ENCODE measurements around the gene TDP1. TPM values are rescaled to one million over a fixed set of nuclear protein-coding genes. Genes with fewer than 3 reads are reported as not detected.

Gene TDP1
- total RNA-seq, 1 experiment from 2014 or later: 42.9 TPM

DNA sequence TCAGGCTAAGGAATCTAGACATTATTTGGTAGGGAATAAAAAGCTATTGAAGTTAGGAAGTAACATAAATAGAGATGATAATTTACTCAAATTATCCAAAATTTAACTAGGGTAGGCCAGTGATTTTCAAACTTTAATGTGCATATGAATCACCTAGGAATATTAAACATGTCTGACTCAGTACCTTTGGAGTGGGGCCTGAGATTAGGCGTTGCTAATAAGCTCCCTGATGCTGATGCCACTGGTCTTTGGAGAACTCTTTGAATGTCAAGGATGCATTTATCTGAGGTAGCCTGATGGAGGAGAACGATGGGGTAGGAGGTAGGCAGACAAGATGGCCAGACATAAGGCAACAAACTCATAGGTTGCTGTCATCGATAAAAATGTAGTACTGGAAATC lies 34.4 kb upstream of the TDP1 start:
- H3F3A ChIP-seq (ENCODE audit: low read length, unreplicated experiment): no peaks in the 10 kb centered on the region
- TF ChIP-seq, protein P1, sequence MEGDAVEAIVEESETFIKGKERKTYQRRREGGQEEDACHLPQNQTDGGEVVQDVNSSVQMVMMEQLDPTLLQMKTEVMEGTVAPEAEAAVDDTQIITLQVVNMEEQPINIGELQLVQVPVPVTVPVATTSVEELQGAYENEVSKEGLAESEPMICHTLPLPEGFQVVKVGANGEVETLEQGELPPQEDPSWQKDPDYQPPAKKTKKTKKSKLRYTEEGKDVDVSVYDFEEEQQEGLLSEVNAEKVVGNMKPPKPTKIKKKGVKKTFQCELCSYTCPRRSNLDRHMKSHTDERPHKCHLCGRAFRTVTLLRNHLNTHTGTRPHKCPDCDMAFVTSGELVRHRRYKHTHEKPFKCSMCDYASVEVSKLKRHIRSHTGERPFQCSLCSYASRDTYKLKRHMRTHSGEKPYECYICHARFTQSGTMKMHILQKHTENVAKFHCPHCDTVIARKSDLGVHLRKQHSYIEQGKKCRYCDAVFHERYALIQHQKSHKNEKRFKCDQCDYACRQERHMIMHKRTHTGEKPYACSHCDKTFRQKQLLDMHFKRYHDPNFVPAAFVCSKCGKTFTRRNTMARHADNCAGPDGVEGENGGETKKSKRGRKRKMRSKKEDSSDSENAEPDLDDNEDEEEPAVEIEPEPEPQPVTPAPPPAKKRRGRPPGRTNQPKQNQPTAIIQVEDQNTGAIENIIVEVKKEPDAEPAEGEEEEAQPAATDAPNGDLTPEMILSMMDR (conservative IDR thresholded peaks at IDR 0.05; ENCODE audit: low read depth, low read length): no peak
- TF ChIP-seq EZH2phosphoT487 (IDR thresholded peaks at IDR 0.05; ENCODE audit: borderline replicate concordance, low read length) (no peak), EZH2 (IDR thresholded peaks at IDR 0.05; ENCODE audit: low read length, unreplicated experiment) (no peak)
- no peaks in the 10 kb centered on the region for H3K9me2 ChIP-seq (replicated peaks; ENCODE audit: low read length)
- ATAC-seq: peak; percentile 28; the same call in 1 of the 2 replicates
- H3K4me1 ChIP-seq (ENCODE audit: insufficient read depth, low read length): peaks cover 33% of the 10 kb centered on the region
- peak; percentile 31 for DNase-seq
- POLR2A ChIA-PET (ENCODE audit: unreplicated experiment): no interaction called here
- CTCF ChIA-PET: no interaction called here
- no peaks in the 10 kb centered on the region for H3K9me3 ChIP-seq (ENCODE audit: low read length)
- H3K27ac ChIP-seq (ENCODE audit: low read length): peak overlapping the region; percentile 62
- no peak overlapping the region for H3K4me3 ChIP-seq (ENCODE audit: low read length)
- no peaks in the 10 kb centered on the region for H3K27me3 ChIP-seq (ENCODE audit: low read length)
- H2AFZ ChIP-seq (ENCODE audit: low read length): no peak overlapping the region
- no TSS peak for BruUV-seq (replicated peaks)
- H3K36me3 ChIP-seq (ENCODE audit: low read depth, low read length): no peaks in the 10 kb centered on the region
- intact Hi-C loops (cut with micrococcal nuclease): no loop called here
- H3K4me2 ChIP-seq (ENCODE audit: low read length): no peak overlapping the region
- H4K20me1 ChIP-seq (ENCODE audit: low read length): no peaks in the 10 kb centered on the region
- H3K79me2 ChIP-seq (ENCODE audit: low read length): no peaks in the 10 kb centered on the region
- no peak overlapping the region for H3K9ac ChIP-seq (ENCODE audit: low read length)

DNA sequence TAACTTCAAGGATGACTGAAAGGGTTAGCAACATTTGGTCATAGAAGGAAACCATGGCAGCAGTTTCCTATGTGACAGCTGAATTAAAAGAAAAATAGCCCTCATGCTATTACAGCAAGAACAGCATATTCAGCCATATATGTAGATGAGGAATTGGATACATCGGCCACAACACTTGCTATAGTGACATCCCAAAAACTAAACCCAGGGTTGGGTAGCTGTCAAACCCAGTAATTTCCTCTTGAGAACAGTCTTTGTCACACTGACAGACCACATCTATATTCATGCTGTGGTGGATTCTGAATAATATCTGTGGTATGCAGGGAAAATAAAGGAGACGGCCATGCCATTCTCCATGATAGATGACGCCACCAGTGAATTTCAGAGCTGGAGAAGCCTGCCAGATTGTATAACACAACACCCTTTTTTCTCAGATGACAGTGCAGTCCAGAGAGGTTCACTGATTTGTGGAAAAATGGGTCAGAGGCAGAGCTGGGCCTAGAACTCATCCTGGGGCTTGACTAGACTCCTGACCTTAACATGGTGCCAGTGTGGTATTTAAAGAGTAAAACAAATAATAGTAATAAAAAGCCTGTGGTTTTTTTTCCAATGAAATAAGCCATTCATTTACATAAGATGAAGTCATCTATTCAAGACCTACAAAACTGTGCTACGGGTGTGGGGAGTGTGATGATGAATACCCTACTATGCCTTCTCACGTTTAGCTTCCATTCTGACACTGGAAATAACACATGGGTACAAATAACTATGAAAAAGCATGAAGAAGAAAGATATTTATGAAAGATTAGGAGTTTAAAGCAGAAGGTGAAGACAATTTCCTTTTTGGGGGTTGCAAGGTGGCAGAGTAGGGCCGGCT lies 33.5 kb upstream of the TDP1 start:
- peak; percentile 80 for ATAC-seq
- no peaks in the 10 kb centered on the region for H3K9me2 ChIP-seq (replicated peaks; ENCODE audit: low read length)
- H3K4me3 ChIP-seq (ENCODE audit: low read length): no peak overlapping the region
- no peak overlapping the region for H3K9ac ChIP-seq (ENCODE audit: low read length)
- H3K4me1 ChIP-seq (ENCODE audit: insufficient read depth, low read length): peaks cover 32% of the 10 kb centered on the region
- no peaks in the 10 kb centered on the region for H3K36me3 ChIP-seq (ENCODE audit: low read depth, low read length)
- H4K20me1 ChIP-seq (ENCODE audit: low read length): no peaks in the 10 kb centered on the region
- POLR2A ChIA-PET (ENCODE audit: unreplicated experiment): interaction anchor here (0.5 kb wide), 1 partner anchor 19 kb away, joined by 3 read pairs; no protein-coding TSS in a partner anchor
- H3K79me2 ChIP-seq (ENCODE audit: low read length): no peaks in the 10 kb centered on the region
- H3K9me3 ChIP-seq (ENCODE audit: low read length): no peaks in the 10 kb centered on the region
- H2AFZ ChIP-seq (ENCODE audit: low read length): peak overlapping the region; percentile 22; the same call in 1 of the 2 replicates
- CTCF ChIA-PET: no interaction called here
- TF ChIP-seq, protein P1 (conservative IDR thresholded peaks at IDR 0.05; ENCODE audit: low read depth, low read length): no peak
- TF ChIP-seq EZH2phosphoT487 (IDR thresholded peaks at IDR 0.05; ENCODE audit: borderline replicate concordance, low read length) (no peak), EZH2 (IDR thresholded peaks at IDR 0.05; ENCODE audit: low read length, unreplicated experiment) (no peak)
- BruUV-seq (replicated peaks): no TSS peak
- DNase-seq: peak; percentile 79
- no peaks in the 10 kb centered on the region for H3K27me3 ChIP-seq (ENCODE audit: low read length)
- H3K4me2 ChIP-seq (ENCODE audit: low read length): peak overlapping the region; percentile 27
- H3K27ac ChIP-seq (ENCODE audit: low read length): peak overlapping the region; percentile 62
- no peaks in the 10 kb centered on the region for H3F3A ChIP-seq (ENCODE audit: low read length, unreplicated experiment)
- intact Hi-C loops (cut with micrococcal nuclease): no loop called here

DNA sequence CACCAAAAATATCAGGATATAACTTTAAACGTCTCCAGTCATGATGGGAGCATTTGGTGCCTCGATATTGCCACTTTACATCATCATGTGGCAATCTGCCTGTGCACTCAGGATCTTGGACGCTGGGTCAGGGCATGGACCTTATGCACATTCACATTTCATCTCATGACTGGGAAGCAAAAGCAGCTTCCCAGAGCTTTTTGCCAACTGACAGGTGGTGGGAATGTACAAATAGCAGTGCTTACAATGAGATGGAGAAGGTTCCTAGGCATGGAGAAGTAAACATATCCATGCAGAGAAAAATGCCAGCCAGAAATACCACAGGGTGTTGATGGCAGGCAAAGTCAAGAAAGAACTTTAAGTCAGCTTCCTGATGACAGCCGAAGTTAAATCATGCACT lies 31.5 kb upstream of the TDP1 start:
- ChIA-PET CTCF (no interaction called here), POLR2A (ENCODE audit: unreplicated experiment) (no interaction called here)
- BruUV-seq (replicated peaks): no TSS peak

More for the DNA sequence above, 31.5 kb upstream of the TDP1 start:
- Histone ChIP-seq H3K27me3 (ENCODE audit: low read length) (no peaks in the 10 kb centered on the region), H3K4me2 (ENCODE audit: low read length) (no peak overlapping the region), H3K4me1 (ENCODE audit: insufficient read depth, low read length) (peaks cover 32% of the 10 kb centered on the region), H3K79me2 (ENCODE audit: low read length) (no peaks in the 10 kb centered on the region), H3K9me2 (replicated peaks; ENCODE audit: low read length) (no peaks in the 10 kb centered on the region), H3F3A (ENCODE audit: low read length, unreplicated experiment) (no peaks in the 10 kb centered on the region), H4K20me1 (ENCODE audit: low read length) (no peaks in the 10 kb centered on the region), H3K36me3 (ENCODE audit: low read depth, low read length) (no peaks in the 10 kb centered on the region), H3K9ac (ENCODE audit: low read length) (no peak overlapping the region), H2AFZ (ENCODE audit: low read length) (no peak overlapping the region), H3K4me3 (ENCODE audit: low read length) (no peak overlapping the region), H3K9me3 (ENCODE audit: low read length) (no peaks in the 10 kb centered on the region), H3K27ac (ENCODE audit: low read length) (no peak overlapping the region)
- DNase-seq (no peak), ATAC-seq (no peak)
- intact Hi-C loops (cut with micrococcal nuclease): no loop called here
- TF ChIP-seq EZH2phosphoT487 (IDR thresholded peaks at IDR 0.05; ENCODE audit: borderline replicate concordance, low read length) (no peak), EZH2 (IDR thresholded peaks at IDR 0.05; ENCODE audit: low read length, unreplicated experiment) (no peak)
- TF ChIP-seq, protein P1 (conservative IDR thresholded peaks at IDR 0.05; ENCODE audit: low read depth, low read length): no peak

Data from PC-3 (cell line).